BLaER1 (cell line): ENCODE measurements around the gene CABLES1.

ENCODE experiments used
- H3K27ac ChIP-seq: shearing (Covaris generic); formaldehyde crosslinking; 2 replicates; pipeline ENCODE4 v1.8.1; 2022
- H3K27me3 ChIP-seq: shearing (Covaris generic); formaldehyde crosslinking; 2 replicates; pipeline ENCODE4 v1.8.1; 2022
- H3K36me3 ChIP-seq: shearing (Covaris generic); formaldehyde crosslinking; 2 replicates; pipeline ENCODE4 v1.8.1; 2022
- H3K4me1 ChIP-seq: shearing (Covaris generic); formaldehyde crosslinking; 2 replicates; pipeline ENCODE4 v1.8.1; 2022
- H3K4me2 ChIP-seq: shearing (Covaris generic); formaldehyde crosslinking; 2 replicates; pipeline ENCODE4 v1.8.1; 2022
- H3K4me3 ChIP-seq: shearing (Covaris generic); formaldehyde crosslinking; 2 replicates; pipeline ENCODE4 v1.8.1; 2022
- H3K9ac ChIP-seq: shearing (Covaris generic); formaldehyde crosslinking; 2 replicates; pipeline ENCODE4 v1.8.1; 2022
- H3K9me3 ChIP-seq: shearing (Covaris generic); formaldehyde crosslinking; 2 replicates; pipeline ENCODE4 v1.8.1; 2022
- H4K20me1 ChIP-seq: shearing (Covaris generic); formaldehyde crosslinking; 2 replicates; pipeline ENCODE4 v1.8.1; 2022
- Cebpa-rat ChIP-seq: shearing (Covaris generic); IDR thresholded peaks from 2 replicates; pipeline ENCODE4 v1.8.1; 2022

The CABLES1 gene

DNA sequence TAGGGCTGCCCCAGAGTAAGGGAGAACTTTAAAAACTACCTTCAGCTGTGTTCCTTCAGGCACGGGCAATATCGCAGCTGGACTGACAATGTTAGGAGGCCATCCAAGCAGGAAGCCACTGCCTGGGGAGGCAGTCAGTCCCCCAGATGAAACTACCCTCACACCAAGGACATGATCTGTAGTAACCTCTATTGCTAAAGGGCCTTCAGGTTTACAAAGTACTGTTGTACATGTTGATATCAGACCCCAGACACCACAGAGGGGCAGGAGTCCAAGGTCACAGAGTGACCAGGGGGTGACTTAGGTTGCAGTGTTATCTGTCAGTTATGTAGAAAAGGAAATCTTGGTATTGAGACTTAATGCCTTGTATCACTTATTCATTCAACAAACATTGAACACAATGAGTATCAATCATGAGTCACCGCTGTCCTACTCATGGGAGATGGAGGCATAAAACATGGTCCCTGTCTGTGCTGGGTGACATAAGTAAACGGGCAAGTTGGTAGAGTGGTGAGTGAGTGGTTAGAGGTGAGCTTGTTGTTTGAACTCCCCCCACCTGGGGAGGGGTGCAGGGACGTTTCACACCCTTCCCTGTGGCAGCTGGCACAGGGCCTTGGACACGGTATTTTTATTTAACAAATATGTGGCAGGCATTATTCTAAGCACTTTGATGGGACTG, 7.1 kb downstream of the CABLES1 start:
- Histone ChIP-seq H3K9ac (no peak overlapping the region), H3K4me2 (peak overlapping the region; percentile 59), H3K36me3 (no peaks in the 10 kb centered on the region), H4K20me1 (peaks cover 40% of the 10 kb centered on the region), H3K9me3 (no peaks in the 10 kb centered on the region), H3K4me1 (peaks cover 34% of the 10 kb centered on the region), H3K27me3 (peaks cover 15% of the 10 kb centered on the region), H3K4me3 (no peak overlapping the region), H3K27ac (no peak overlapping the region)
- no peak for TF ChIP-seq Cebpa-rat

DNA sequence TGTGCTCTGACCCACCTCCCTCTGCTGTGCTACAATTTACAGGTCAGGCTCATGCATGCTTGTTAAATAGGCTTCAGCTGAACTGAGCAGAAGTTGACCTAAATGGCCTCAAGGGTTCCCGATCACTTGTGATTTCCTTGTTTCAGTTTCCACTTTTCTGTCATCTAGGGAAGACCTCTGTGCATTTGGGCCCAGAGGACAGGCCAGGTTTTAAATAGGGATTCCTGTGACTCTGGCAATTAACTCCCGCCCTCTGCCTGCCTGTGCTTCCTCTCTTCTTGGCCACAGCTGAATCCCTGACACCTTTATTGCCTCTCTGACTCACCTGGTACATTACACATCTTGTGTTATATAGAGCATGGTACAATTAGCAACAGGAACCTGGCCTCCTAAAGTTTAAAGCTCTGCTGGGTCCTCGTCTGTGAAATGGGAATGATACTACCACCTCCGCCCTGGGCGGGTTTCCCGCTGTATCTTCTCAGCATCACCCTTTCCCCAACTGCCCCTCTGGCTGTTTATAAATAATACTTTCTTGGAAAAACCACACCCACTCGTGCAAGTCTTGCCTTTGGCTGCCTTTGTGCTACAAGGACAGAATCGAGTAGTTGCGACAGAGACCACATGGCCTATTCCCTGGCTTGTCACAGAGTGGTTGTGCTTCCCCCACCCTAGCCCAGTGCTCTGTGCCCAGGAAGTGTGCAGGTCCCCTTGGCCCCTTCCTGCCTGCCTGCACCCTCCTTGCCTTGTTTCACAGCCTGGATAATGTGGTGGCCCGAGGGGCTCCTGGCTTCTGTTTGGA, 7.9 kb downstream of the CABLES1 start:
- peaks cover 32% of the 10 kb centered on the region for H4K20me1 ChIP-seq
- H3K9me3 ChIP-seq = no peaks in the 10 kb centered on the region
- no peaks in the 10 kb centered on the region for H3K36me3 ChIP-seq
- H3K4me1 ChIP-seq = peaks cover 33% of the 10 kb centered on the region
- no peak overlapping the region for H3K9ac ChIP-seq
- no peak overlapping the region for H3K4me3 ChIP-seq
- H3K4me2 ChIP-seq = peak overlapping the region; percentile 59
- TF ChIP-seq Cebpa-rat = no peak; the same call in 1 of the 2 replicates
- 0 out of 2 replicates have a peak overlapping the region, but pooled peaks have one; percentile 45 for H3K27ac ChIP-seq
- peaks cover 6% of the 10 kb centered on the region for H3K27me3 ChIP-seq

DNA sequence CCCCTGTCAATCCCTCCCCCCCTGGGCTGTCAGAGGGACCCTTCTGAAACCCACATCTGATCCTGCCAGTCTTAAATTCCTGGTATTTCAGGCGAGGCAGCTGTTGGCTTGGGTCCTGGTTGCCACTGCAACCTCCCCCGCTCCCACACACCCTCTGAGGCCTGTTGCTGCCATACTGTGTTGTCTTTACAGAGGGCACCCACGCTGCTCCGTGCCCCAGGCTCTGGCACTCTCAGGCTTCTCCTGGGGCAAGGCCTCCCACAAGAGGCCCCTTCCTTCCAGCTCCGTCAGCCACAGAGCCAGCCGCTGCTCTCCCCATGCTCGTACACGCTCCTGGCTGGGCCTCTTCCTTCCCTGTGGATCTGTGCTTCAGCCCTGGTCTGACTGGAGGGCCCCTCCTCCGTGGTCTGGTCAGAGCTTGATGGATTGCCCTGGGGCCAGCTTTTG, 8.6 kb downstream of the CABLES1 start:
- H3K27me3 ChIP-seq = peaks cover under 1% of the 10 kb centered on the region; the same call in 1 of the 2 replicates
- H3K4me3 ChIP-seq = no peak overlapping the region
- H3K27ac ChIP-seq = peak overlapping the region; percentile 45; the same call in 1 of the 2 replicates
- no peak; the same call in 1 of the 2 replicates for TF ChIP-seq Cebpa-rat
- no peak overlapping the region; the same call in 1 of the 2 replicates for H3K9ac ChIP-seq
- peaks cover 33% of the 10 kb centered on the region for H3K4me1 ChIP-seq
- H4K20me1 ChIP-seq = peaks cover 26% of the 10 kb centered on the region
- no peaks in the 10 kb centered on the region for H3K9me3 ChIP-seq
- H3K36me3 ChIP-seq = peaks cover 3% of the 10 kb centered on the region; the same call in 1 of the 2 replicates
- peak overlapping the region; percentile 59 for H3K4me2 ChIP-seq

DNA sequence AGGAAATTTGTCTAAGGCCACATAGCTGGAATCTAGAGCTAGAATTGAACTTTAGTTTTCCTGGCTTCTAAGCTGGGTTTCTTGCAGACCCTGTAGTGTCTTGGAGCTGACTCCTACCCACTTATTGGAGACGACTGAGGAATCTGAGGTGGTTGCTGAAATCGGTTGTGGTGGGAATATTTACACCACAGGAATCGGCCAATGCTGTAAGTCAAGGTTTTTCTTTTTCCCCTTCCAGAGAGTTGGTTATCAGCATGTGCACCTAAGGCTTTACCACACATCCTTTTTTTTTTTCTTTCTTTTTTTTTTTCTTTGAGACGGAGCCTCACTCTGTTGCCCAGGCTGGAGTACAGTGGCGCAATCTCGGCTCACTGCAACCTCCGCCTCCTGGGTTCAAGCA, 9.4 kb downstream of the CABLES1 start:
- H3K4me3 ChIP-seq = no peak overlapping the region
- H3K9me3 ChIP-seq = no peaks in the 10 kb centered on the region
- no peak overlapping the region; the same call in 1 of the 2 replicates for H3K9ac ChIP-seq
- H3K4me1 ChIP-seq = peaks cover 33% of the 10 kb centered on the region
- H3K27me3 ChIP-seq = no peaks in the 10 kb centered on the region
- H3K4me2 ChIP-seq = no peak overlapping the region
- peaks cover 3% of the 10 kb centered on the region; the same call in 1 of the 2 replicates for H3K36me3 ChIP-seq
- no peak for TF ChIP-seq Cebpa-rat
- no peak overlapping the region for H3K27ac ChIP-seq
- H4K20me1 ChIP-seq = peaks cover 23% of the 10 kb centered on the region

DNA sequence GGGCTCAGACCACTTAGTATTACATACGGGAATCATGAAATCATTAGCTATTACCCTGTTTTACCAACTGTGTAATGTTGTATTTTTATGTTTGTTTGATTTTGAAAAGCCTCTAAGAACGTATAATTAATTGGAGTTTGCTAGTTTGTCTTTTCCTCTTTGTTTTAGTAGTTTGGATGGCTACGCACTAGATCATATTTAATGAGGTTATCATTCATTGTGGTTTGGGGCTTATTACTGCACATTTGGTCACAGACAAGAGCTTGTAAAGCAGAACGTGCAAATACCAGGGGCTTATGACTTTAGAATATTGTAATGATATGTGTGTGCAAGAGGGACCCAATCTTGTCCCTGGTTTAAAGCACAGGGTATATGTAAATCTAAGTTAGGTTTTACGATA, 10.3 kb downstream of the CABLES1 start:
- no peaks in the 10 kb centered on the region for H3K27me3 ChIP-seq
- peaks cover 13% of the 10 kb centered on the region for H4K20me1 ChIP-seq
- H3K9ac ChIP-seq = no peak overlapping the region
- H3K36me3 ChIP-seq = peaks cover 3% of the 10 kb centered on the region; the same call in 1 of the 2 replicates
- H3K27ac ChIP-seq = no peak overlapping the region
- H3K4me3 ChIP-seq = no peak overlapping the region
- H3K4me2 ChIP-seq = no peak overlapping the region
- peaks cover 33% of the 10 kb centered on the region for H3K4me1 ChIP-seq
- no peaks in the 10 kb centered on the region for H3K9me3 ChIP-seq
- no peak for TF ChIP-seq Cebpa-rat

DNA sequence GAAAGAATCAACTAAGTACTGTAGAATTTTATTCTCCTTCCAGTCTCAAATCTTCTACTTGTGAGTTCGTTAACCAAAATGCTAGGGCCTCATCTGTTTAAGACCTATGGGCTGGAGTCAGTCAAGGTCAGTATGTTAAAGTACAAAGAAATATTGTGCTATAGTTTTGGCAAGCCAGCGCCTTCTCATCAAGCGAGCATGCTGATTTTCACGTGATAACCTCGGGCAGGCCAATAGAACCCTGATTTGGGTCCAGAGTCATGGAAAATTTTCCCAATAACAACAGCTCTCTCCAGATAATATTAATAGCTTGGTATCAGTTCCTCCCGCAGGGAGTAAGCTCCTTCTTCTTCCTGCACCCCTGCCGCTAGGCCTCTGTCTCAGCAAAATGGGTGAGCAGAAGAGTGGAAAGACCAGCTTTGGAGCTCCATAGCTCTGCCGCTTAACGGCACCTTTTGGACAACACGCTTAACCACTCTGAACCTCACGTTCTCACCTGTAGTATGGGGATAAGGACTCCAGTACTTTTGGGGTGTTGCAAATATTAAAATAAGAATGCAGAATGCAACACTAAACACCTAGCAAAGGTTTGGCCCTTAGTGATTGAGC, 11.7 kb downstream of the CABLES1 start:
- Histone ChIP-seq H3K36me3 (peaks cover 3% of the 10 kb centered on the region; the same call in 1 of the 2 replicates), H3K9ac (no peak overlapping the region), H3K27me3 (no peaks in the 10 kb centered on the region), H3K27ac (no peak overlapping the region), H3K9me3 (no peaks in the 10 kb centered on the region), H4K20me1 (peaks cover 3% of the 10 kb centered on the region; the same call in 1 of the 2 replicates), H3K4me1 (peaks cover 22% of the 10 kb centered on the region), H3K4me3 (no peak overlapping the region), H3K4me2 (peak overlapping the region; percentile 5; the same call in 1 of the 2 replicates)
- TF ChIP-seq Cebpa-rat = no peak

DNA sequence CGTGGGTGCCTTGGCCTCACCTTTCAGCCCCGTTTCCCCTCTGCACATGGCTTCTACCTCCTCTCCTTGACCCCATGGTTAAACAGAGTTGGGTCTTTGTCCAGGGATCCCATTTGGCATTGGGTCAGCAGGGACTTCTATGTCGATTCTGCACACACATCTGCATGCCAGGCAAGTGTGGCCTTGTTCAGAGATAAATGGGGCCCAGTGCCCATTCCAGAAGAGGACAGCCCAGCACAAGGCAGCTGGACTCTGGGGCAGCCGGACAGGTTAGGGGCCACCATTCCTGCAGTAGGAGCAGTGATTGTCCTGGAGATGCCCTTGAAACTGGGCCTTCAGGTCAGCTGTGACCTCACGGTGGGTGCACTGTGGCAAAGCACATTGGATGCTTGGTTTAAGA, 13.1 kb downstream of the CABLES1 start:
- H3K4me1 ChIP-seq = peaks cover 9% of the 10 kb centered on the region
- H3K9me3 ChIP-seq = no peaks in the 10 kb centered on the region
- TF ChIP-seq Cebpa-rat = no peak
- H3K27me3 ChIP-seq = no peaks in the 10 kb centered on the region
- H3K4me3 ChIP-seq = no peak overlapping the region
- no peak overlapping the region for H3K9ac ChIP-seq
- H3K27ac ChIP-seq = no peak overlapping the region
- H4K20me1 ChIP-seq = no peaks in the 10 kb centered on the region
- peaks cover 3% of the 10 kb centered on the region; the same call in 1 of the 2 replicates for H3K36me3 ChIP-seq
- H3K4me2 ChIP-seq = no peak overlapping the region

DNA sequence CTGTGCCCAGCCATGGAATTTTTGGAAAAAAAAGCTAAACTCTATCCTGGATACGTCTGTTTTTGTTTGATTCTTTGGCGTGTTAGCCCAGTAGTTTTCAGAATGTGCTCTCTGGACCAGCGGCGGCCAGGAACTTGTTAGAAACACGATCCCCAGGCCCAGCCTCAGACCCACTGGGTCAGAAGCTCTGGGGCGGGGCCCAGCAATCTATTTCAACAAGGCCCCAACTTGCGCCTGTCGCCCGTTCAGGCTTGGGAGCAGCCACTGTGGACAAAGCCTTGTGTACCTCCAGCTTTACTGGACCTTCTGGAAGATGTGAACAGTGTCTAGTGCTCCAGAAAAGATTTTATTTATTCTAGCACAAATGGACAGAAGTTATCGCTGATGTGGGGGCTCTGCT, 14.3 kb downstream of the CABLES1 start:
- H3K27me3 ChIP-seq = no peaks in the 10 kb centered on the region
- no peaks in the 10 kb centered on the region for H3K4me1 ChIP-seq
- H3K4me3 ChIP-seq = no peak overlapping the region
- no peak overlapping the region for H3K9ac ChIP-seq
- no peaks in the 10 kb centered on the region for H3K9me3 ChIP-seq
- H3K27ac ChIP-seq = no peak overlapping the region
- TF ChIP-seq Cebpa-rat = no peak
- H3K4me2 ChIP-seq = no peak overlapping the region
- peaks cover 3% of the 10 kb centered on the region; the same call in 1 of the 2 replicates for H3K36me3 ChIP-seq
- H4K20me1 ChIP-seq = no peaks in the 10 kb centered on the region

DNA sequence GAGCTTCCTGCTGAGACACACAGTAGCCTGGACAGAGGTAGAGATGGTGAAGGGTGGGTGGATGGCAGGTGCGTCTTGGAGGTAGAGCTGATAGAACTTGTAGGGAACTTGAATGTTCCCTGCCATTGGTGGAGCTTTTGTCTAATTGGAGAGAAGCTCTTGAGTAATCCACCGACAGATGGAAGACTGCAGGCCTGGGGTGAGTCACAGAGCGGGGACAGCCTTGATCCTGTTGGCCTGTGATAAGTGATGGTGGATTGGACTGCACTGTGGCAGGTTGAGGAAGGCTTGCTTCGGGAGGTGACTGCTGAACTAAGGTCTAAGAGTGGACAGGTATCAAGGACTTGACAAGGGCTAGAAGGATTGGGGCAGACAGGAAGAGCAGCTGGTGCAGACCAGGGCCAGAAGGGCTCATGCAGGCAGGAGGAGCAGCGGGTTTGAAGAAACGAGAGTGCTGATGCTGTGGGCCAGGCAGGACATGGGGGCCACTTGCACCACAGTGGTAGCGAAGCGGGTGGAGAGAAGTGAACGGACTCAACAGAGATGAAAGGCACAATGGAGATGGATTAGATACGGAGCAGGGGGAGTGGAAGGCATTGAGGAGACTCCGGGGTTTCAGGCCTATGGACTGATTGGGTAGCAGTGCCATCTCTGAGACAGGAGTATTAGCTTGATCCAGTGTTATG, 16.3 kb downstream of the CABLES1 start:
- Histone ChIP-seq H3K4me2 (no peak overlapping the region), H3K36me3 (peaks cover 3% of the 10 kb centered on the region; the same call in 1 of the 2 replicates), H3K9ac (no peak overlapping the region), H3K9me3 (no peaks in the 10 kb centered on the region), H3K4me1 (peaks cover 7% of the 10 kb centered on the region), H3K27ac (no peak overlapping the region), H3K4me3 (no peak overlapping the region), H4K20me1 (no peaks in the 10 kb centered on the region), H3K27me3 (no peaks in the 10 kb centered on the region)
- no peak for TF ChIP-seq Cebpa-rat
